ENCODE results near the gene NR2C2.

- no peak for TF ChIP-seq CTCF (IDR thresholded peaks at IDR 0.05)
- no peak for TF ChIP-seq POLR2A (IDR thresholded peaks at IDR 0.05)
Observed at GRCh38 chr3:14914779-14915117, 32.6 kb upstream of the NR2C2 start.
